CD4-positive, alpha-beta T cell (primary cell): ENCODE data around the gene CFAP57. TPM values are rescaled to one million over a fixed set of nuclear protein-coding genes. Genes with fewer than 3 reads are reported as not detected.

ENCODE experiments used
- ATAC-seq: fragments of 200-7000 bp; cut with Tn5 transposase; one replicate; pipeline ENCODE4 v1.10.0; 2022; ENCODE audit warnings: mild to moderate bottlenecking; ENCODE audit not compliant: poor library complexity
- CTCF ChIA-PET: fragments of 350-600 bp; sonication (Branson Sonifier 250); formaldehyde crosslinking; loops from one replicate; lab custom pipeline; 2021; ENCODE audit warnings: antibody characterized with exemption, inconsistent platforms; lab: Charles Lee
- POLR2A ChIA-PET: fragments of 350-600 bp; sonication (Branson Sonifier 250); formaldehyde crosslinking; loops from one replicate; lab custom pipeline; 2021; ENCODE audit warnings: antibody characterized with exemption, inconsistent platforms; lab: Charles Lee
- DNase-seq, 14 experiments: peaks; one replicate each; pipeline ENCODE4 v3.0.0-alpha.2; 2013 to 2020; ENCODE audit warnings: mixed read lengths in 2 of 14
- H3K27ac ChIP-seq, 2 donors: one replicate each; pipeline versions ENCODE4 v1.5.1 to v1.7.0; 2013; ENCODE audit warnings: low read length in 2 of 2, low read depth in 1 of 2, mild to moderate bottlenecking in 1 of 2
- H3K27me3 ChIP-seq, 2 experiments: 1 replicate in 1 of 2; 2 replicates in 1 of 2; pipeline versions ENCODE4 v1.6.1 to v1.7.0; 2013; ENCODE audit warnings: low read length in 2 of 2, control low read depth in 1 of 2, mild to moderate bottlenecking in 1 of 2, moderate library complexity in 1 of 2; ENCODE audit not compliant: insufficient read depth in 2 of 2, control insufficient read depth in 1 of 2
- H3K36me3 ChIP-seq: one replicate; pipeline ENCODE4 v1.6.1; 2013; ENCODE audit warnings: low read length, control low read depth; ENCODE audit not compliant: insufficient read depth
- H3K4me1 ChIP-seq: one replicate; pipeline ENCODE4 v1.6.1; 2013; ENCODE audit warnings: low read length, control low read depth; ENCODE audit not compliant: insufficient read depth
- H3K4me3 ChIP-seq: one replicate; pipeline ENCODE4 v1.5.1; 2013; ENCODE audit warnings: mild to moderate bottlenecking, low read length, moderate library complexity
- H3K9me3 ChIP-seq, 2 experiments: 1 replicate in 1 of 2; 2 replicates in 1 of 2; pipeline versions ENCODE4 v1.6.1 to v1.7.0; 2013; ENCODE audit warnings: low read length in 2 of 2, mild to moderate bottlenecking in 2 of 2, control low read depth in 1 of 2, moderate library complexity in 1 of 2; ENCODE audit not compliant: control insufficient read depth in 1 of 2, insufficient read depth in 1 of 2
- H3K27ac Mint-ChIP-seq: one replicate; pipeline ENCODE4 v1.8.0; 2020; ENCODE audit warnings: mixed read lengths
- H3K27me3 Mint-ChIP-seq: one replicate; pipeline ENCODE4 v1.8.0; 2021; ENCODE audit warnings: mixed read lengths
- H3K36me3 Mint-ChIP-seq: one replicate; pipeline ENCODE4 v1.8.0; 2021; ENCODE audit warnings: low read depth, mixed read lengths
- H3K4me1 Mint-ChIP-seq: one replicate; pipeline ENCODE4 v1.8.0; 2021; ENCODE audit warnings: low read depth, mixed read lengths
- H3K4me3 Mint-ChIP-seq: one replicate; pipeline ENCODE4 v1.8.0; 2020; ENCODE audit warnings: mild to moderate bottlenecking, mixed read lengths
- H3K9me3 Mint-ChIP-seq: one replicate; pipeline ENCODE4 v1.8.0; 2020; ENCODE audit warnings: mixed read lengths
- intact Hi-C, 2 experiments: fragments of 100-400 bp; cut with DNase I in 1 of 2; cut with micrococcal nuclease in 1 of 2; formaldehyde crosslinking; loops; one replicate each; pipeline versions ENCODE4 v1.15.1 to v1.9.0; 2023 to 2025; cut with DNase I, micrococcal nuclease
- total RNA-seq, 174 experiments: library from RNA in 2 of 174; stranded (reverse) in 2 of 174; gene quantifications; one replicate each; pipeline ENCODE4 v1.2.3 and lab custom pipeline; 2021 to 2026
- TF ChIP-seq, protein P1 (sequence below): fragments of 200-600 bp; IDR thresholded peaks from one replicate; pipeline ENCODE4 v1.8.0; 2022; ENCODE audit warnings: antibody characterized with exemption, mild to moderate bottlenecking

Gene CFAP57
- total RNA-seq, 2 experiments from 2014 or later: not detected

DNA sequence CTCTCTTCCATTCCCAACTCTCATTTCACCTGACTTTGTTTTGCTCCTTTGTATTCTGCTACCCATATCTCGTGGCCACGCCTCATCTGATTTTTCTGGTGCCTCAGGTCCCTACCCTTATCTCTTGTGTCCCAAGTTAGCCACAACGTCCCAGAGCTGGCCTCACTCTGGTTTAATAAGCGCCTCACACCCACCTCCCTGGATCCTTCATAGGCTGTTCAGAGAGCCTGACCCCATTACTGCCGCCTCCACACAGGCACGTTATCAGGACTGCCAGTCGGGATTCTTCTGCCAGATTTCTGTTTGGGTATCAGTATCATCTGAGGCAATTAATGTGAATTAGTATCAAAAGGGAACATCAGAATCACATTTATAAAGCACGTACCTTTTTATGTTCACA, 62.9 kb downstream of the CFAP57 start:
- Histone ChIP-seq H3K4me1 (no peaks in the 10 kb centered on the region), H3K4me3 (no peak overlapping the region), H3K36me3 (no peaks in the 10 kb centered on the region), H3K27me3 (no peaks in the 10 kb centered on the region), H3K27ac (no peak overlapping the region), H3K9me3 (no peaks in the 10 kb centered on the region)
- CTCF ChIA-PET: no interaction called here
- ATAC-seq (no peak), DNase-seq (no peak)
- POLR2A ChIA-PET: no interaction called here
- TF ChIP-seq, protein P1, sequence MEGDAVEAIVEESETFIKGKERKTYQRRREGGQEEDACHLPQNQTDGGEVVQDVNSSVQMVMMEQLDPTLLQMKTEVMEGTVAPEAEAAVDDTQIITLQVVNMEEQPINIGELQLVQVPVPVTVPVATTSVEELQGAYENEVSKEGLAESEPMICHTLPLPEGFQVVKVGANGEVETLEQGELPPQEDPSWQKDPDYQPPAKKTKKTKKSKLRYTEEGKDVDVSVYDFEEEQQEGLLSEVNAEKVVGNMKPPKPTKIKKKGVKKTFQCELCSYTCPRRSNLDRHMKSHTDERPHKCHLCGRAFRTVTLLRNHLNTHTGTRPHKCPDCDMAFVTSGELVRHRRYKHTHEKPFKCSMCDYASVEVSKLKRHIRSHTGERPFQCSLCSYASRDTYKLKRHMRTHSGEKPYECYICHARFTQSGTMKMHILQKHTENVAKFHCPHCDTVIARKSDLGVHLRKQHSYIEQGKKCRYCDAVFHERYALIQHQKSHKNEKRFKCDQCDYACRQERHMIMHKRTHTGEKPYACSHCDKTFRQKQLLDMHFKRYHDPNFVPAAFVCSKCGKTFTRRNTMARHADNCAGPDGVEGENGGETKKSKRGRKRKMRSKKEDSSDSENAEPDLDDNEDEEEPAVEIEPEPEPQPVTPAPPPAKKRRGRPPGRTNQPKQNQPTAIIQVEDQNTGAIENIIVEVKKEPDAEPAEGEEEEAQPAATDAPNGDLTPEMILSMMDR: no peak
- no peaks in the 10 kb centered on the region for H3K4me1 Mint-ChIP-seq
- H3K27me3 Mint-ChIP-seq: no peaks in the 10 kb centered on the region
- H3K27ac Mint-ChIP-seq: no peak overlapping the region
- H3K36me3 Mint-ChIP-seq: no peaks in the 10 kb centered on the region
- intact Hi-C loops: no loop called here
- no peak overlapping the region for H3K4me3 Mint-ChIP-seq
- H3K9me3 Mint-ChIP-seq: no peaks in the 10 kb centered on the region

DNA sequence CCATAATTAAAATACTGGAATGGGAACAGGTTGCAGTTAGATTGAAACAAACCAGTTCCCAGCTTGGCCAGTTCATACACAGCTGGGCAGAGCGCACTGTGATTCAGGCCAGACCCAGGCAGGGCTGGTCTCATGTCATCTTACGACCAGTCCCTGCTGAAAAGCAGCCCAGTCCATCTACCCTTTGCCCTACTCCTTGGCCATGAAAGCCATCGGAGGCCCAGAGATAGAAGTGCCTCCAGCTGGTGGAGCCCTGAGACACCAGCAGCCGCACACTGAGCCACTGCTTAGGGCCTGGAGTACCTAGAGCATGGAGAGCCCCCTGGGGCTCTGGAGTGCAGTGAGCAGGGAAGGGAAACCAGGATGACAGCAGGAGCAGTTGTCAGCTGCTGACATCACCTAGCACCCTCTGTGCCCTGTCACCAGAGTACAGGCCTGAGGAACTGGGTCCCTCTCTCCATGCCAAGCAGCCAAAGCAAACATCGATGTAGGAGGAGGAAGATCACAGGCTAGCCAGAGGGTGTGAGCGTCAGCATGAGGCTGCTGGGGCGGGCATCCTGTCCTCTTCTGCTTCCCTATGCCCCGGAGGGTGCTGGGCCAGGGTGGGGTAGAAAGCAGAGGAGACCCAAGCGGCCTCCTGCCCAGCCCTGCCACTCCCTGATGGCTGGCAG, 63.5 kb downstream of the CFAP57 start:
- no peaks in the 10 kb centered on the region for H3K9me3 Mint-ChIP-seq
- H3K4me3 ChIP-seq: no peak overlapping the region
- no peaks in the 10 kb centered on the region for H3K27me3 Mint-ChIP-seq
- no peaks in the 10 kb centered on the region for H3K4me1 ChIP-seq
- no peaks in the 10 kb centered on the region for H3K27me3 ChIP-seq
- no peak overlapping the region for H3K27ac Mint-ChIP-seq
- TF ChIP-seq, protein P1: no peak
- H3K36me3 ChIP-seq: no peaks in the 10 kb centered on the region
- intact Hi-C loops: no loop called here
- no peaks in the 10 kb centered on the region for H3K4me1 Mint-ChIP-seq
- H3K4me3 Mint-ChIP-seq: no peak overlapping the region
- ATAC-seq (no peak), DNase-seq (no peak)
- H3K9me3 ChIP-seq: no peaks in the 10 kb centered on the region
- POLR2A ChIA-PET: no interaction called here
- no peaks in the 10 kb centered on the region for H3K36me3 Mint-ChIP-seq
- H3K27ac ChIP-seq: no peak overlapping the region
- CTCF ChIA-PET: no interaction called here

DNA sequence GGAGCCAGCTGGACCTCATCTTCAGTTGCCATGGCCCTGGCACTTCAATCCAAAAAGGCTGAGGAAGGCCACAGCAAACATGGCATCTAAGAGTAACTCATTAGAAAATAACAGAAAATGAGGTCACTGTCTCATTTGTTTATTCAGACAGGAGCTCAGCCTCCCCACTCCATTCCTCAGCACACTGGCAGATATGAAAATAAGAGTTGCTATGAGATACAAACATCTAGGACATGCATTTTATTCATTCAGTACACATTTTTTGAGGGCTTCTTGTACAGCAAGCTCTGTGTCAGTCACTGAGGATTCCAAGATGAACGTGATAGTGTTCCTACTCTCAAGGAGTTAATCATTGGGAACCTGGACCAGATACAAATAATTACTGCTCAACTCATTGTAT, 65.0 kb downstream of the CFAP57 start:
- TF ChIP-seq, protein P1: no peak
- POLR2A ChIA-PET: no interaction called here
- Mint-ChIP-seq H3K9me3 (no peaks in the 10 kb centered on the region), H3K36me3 (no peaks in the 10 kb centered on the region), H3K27me3 (no peaks in the 10 kb centered on the region), H3K27ac (no peak overlapping the region), H3K4me1 (no peaks in the 10 kb centered on the region), H3K4me3 (no peak overlapping the region)
- ATAC-seq: no peak
- no peaks in the 10 kb centered on the region for H3K36me3 ChIP-seq
- H3K27ac ChIP-seq: no peak overlapping the region
- no peak overlapping the region for H3K4me3 ChIP-seq
- CTCF ChIA-PET: no interaction called here
- no peak for DNase-seq
- H3K9me3 ChIP-seq: no peaks in the 10 kb centered on the region
- H3K27me3 ChIP-seq: no peaks in the 10 kb centered on the region
- intact Hi-C loops: no loop called here
- no peaks in the 10 kb centered on the region for H3K4me1 ChIP-seq
